ENCODE results near the gene VRK1.

VRK1 gene

DNA sequence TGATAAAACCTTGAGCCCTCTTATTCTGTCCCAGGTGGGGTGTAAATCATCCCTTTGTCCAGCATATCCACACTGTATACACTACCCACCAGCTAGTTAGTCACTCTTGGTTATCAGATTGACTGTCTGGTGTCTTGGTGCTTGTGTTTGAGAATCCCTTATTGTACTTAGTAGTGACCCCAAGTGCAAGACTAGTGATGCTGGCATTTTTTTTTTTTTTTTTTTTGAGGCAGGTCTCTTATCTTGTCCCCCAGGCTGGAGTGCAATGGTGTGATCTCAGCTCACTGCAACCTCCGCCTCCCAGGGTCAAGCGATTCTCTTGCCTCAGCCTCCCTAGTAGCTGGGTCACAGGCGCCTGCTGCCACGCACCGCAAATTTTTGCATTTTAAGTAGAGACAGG is 5.8 kb downstream of the VRK1 start:
- DNase-seq = no peak
- Histone ChIP-seq H3K27me3 (no peaks in the 10 kb centered on the region), H3K36me3 (no peaks in the 10 kb centered on the region), H3K27ac (no peak overlapping the region), H3K4me3 (no peak overlapping the region), H3K4me1 (peaks cover 0 to 6% (median 4%) of the 10 kb centered on the region in 4 donors), H3K9me3 (no peaks in the 10 kb centered on the region)
- TF ChIP-seq, protein P1, sequence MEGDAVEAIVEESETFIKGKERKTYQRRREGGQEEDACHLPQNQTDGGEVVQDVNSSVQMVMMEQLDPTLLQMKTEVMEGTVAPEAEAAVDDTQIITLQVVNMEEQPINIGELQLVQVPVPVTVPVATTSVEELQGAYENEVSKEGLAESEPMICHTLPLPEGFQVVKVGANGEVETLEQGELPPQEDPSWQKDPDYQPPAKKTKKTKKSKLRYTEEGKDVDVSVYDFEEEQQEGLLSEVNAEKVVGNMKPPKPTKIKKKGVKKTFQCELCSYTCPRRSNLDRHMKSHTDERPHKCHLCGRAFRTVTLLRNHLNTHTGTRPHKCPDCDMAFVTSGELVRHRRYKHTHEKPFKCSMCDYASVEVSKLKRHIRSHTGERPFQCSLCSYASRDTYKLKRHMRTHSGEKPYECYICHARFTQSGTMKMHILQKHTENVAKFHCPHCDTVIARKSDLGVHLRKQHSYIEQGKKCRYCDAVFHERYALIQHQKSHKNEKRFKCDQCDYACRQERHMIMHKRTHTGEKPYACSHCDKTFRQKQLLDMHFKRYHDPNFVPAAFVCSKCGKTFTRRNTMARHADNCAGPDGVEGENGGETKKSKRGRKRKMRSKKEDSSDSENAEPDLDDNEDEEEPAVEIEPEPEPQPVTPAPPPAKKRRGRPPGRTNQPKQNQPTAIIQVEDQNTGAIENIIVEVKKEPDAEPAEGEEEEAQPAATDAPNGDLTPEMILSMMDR (IDR thresholded peaks at IDR 0.05) = no peak
- intact Hi-C loops (cut with DNase I; ENCODE audit: low total_unique reads) = no loop called here

DNA sequence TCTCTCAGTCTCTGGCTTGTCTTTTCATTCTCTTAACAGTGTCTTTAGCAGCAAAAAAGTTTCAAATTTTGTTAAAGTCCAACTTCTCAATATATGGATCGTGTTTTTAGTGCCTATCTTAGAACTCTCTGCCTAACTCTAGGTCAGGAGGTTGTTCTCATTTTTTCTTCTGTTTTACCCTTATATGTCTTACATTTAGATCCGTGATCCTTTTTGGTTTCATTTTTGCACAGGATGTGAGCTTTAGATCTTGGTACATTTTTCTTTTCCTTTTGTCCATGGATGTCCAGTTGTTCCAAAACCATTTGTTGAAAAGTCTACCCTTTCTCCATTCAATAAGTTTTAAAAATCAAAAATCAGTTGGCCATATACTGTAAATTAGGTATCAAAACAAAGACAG is 6.8 kb downstream of the VRK1 start:
- intact Hi-C loops (cut with DNase I; ENCODE audit: low total_unique reads) = no loop called here
- H3K36me3 ChIP-seq = no peaks in the 10 kb centered on the region
- TF ChIP-seq, protein P1 (IDR thresholded peaks at IDR 0.05) = no peak
- no peaks in the 10 kb centered on the region for H3K4me1 ChIP-seq
- H3K27ac ChIP-seq = no peak overlapping the region
- no peak overlapping the region for H3K4me3 ChIP-seq
- no peak for DNase-seq
- no peaks in the 10 kb centered on the region for H3K27me3 ChIP-seq
- H3K9me3 ChIP-seq = no peaks in the 10 kb centered on the region

DNA sequence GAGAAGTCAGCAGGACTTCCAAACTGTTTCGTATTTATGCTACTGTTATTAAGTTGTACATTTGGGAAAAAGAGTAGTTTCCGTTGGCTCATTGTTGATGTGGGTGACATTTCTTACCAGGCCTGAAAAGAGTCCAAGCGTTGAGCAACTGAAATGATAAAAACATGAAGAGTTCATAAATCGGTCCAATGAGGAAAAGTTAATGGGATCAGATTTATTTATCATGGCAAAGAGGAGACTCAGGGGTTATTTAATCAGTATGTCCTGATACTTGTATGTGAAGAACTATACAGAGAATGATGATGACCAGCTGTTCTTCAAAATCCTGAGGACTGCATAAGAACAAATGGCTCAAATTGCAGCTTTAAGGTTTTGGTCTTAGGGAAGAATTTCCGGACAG is 7.7 kb downstream of the VRK1 start:
- Histone ChIP-seq H3K4me3 (no peak overlapping the region), H3K36me3 (no peaks in the 10 kb centered on the region), H3K27ac (no peak overlapping the region), H3K4me1 (no peaks in the 10 kb centered on the region), H3K9me3 (no peaks in the 10 kb centered on the region), H3K27me3 (no peaks in the 10 kb centered on the region)
- no peak for DNase-seq
- TF ChIP-seq, protein P1 (IDR thresholded peaks at IDR 0.05) = no peak
- intact Hi-C loops (cut with DNase I; ENCODE audit: low total_unique reads) = no loop called here

DNA sequence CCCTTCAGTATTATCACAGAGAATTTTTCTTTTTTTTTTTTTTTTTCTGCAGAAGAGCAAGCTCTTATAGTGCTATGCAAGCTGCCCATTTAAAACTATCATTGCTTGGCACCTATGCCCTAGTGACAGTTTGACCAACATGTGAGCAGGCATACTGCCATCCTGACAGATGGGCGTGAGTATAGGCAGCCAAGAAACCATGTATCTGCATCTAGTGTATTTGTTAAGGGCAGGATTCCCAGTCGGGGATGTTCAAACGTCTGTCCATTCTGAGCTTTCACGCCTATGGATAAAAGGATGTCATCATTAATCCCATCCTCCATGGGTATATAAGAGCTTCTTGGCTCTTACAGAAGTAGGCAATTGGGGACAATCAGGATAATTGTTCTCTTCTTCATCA is 8.8 kb downstream of the VRK1 start:
- TF ChIP-seq, protein P1 (IDR thresholded peaks at IDR 0.05) = no peak
- H3K4me3 ChIP-seq = no peak overlapping the region
- no peak for DNase-seq
- H3K27ac ChIP-seq = no peak overlapping the region
- H3K27me3 ChIP-seq = no peaks in the 10 kb centered on the region
- intact Hi-C loops (cut with DNase I; ENCODE audit: low total_unique reads) = no loop called here
- no peaks in the 10 kb centered on the region for H3K4me1 ChIP-seq
- no peaks in the 10 kb centered on the region for H3K36me3 ChIP-seq
- H3K9me3 ChIP-seq = no peaks in the 10 kb centered on the region

DNA sequence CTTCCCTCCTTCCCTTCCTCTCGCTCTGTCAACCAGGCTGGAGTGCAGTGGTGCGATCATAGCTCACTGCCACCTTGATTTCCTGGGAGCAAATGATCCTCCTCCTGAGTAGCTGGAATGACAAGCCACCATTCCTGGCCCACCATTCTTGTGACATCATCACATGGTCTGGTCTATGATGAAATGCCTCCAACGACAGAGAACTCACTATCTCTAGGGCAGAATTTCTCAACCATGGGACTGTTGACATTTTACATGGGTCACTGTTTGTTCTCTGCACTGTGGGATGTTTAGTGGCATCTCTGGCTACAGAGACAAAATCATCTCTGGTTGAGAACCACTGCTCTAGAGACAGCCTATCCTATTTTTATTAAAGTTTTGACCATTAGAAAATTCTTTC is 9.7 kb downstream of the VRK1 start:
- TF ChIP-seq, protein P1 (IDR thresholded peaks at IDR 0.05) = no peak
- DNase-seq = no peak
- Histone ChIP-seq H3K9me3 (no peaks in the 10 kb centered on the region), H3K27me3 (no peaks in the 10 kb centered on the region), H3K36me3 (no peaks in the 10 kb centered on the region), H3K4me1 (no peaks in the 10 kb centered on the region), H3K4me3 (no peak overlapping the region), H3K27ac (no peak overlapping the region)
- intact Hi-C loops (cut with DNase I; ENCODE audit: low total_unique reads) = no loop called here
